Left forelimb (tissue), 1 donor: ENCODE measurements around the gene SLC25A46.
"Not testable (repeated sequence)": the region's sequence is repeated elsewhere in the genome, so short reads cannot be mapped to it uniquely, and the experiment has no call there.

Source experiments
- DNase-seq: peaks from one replicate; pipeline ENCODE4 v3.0.0-alpha.2; 2018; ENCODE audit warnings: low spot score

Gene SLC25A46

DNA sequence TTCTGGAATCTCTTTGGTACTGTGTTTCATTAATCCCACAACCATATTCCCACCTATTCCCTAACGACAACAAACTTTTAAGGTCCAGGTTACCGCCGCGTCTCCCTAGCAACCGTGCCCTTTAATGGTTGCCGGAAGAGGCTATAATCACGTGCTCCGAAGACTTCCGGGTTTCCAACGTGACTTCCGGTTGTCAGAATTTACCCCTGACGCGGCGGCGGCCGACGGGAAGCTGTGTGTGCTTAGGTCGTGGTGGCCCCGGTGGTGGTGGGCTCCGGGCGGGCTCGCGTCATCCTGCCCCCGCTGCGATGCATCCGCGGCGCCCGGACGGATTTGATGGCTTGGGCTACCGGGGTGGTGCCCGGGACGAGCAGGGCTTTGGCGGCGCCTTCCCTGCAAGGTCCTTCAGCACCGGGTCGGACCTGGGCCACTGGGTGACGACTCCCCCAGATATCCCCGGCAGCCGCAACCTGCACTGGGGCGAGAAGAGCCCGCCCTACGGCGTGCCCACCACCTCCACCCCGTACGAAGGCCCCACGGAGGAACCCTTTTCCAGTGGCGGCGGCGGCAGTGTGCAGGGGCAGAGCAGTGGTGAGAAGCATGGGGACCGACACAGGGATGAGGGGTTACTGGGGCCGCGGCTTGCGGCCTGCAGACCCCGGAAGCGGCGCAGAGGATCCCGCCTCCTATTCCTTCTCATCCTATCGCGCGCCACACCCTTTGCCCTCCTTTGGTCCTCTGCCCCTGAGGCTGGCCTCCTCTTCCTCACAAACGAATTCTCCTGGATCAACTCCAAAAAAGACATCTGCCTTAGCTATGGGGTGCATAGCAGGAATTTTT lies at the start of gene SLC25A46:
Gene SLC25A46 (plus strand): TSS at position 196 of the 840 bp plus-strand sequence. CDS start 113 bp downstream, at position 309.
- DNase-seq, result peak; percentile 91

GRCh38 chr5:110690587-110690986 lies 48.2 kb upstream of the SLC25A46 start:
- DNase-seq, result not testable (repeated sequence)

DNA sequence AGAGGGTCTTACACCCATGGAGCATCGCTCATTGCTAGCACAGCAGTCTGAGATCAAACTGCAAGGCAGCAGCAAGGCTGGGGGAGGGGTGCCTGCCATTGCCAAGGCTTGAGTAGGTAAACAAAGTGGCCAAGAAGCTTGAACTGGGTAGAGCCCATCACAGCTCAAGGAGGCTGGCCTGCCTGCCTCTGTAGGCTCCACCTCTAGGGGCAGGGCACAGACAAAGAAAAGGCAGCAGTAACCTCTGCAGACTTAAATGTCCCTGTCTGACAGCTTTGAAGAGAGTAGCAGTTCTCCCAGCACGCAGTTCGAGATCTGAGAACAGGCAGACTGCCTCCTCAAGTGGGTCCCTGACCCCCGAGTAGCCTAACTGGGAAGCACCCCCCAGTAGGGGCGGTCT lies 46.1 kb upstream of the SLC25A46 start:
- DNase-seq, result not testable (repeated sequence)

- no peak for DNase-seq
Observed at GRCh38 chr5:110702300-110702699, 36.5 kb upstream of the SLC25A46 start.

DNA sequence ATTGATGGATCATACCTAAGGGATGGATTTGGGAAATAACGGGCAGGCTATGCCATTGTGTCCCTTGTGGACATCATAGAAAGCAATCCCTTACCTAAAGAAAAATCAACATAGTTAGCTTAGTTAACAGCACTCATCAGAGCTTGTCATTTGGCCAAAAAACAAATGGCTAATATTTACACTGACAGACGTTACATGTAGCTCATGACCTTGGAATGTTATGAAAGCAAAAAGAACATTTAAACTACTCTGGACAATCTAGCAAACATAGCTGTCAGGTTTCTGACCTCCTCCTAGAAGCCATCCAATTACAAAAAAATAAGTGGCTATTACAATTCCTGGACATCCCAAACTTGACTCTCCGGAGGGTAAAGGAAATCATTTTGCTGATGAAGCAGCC lies 36.1 kb upstream of the SLC25A46 start:
- DNase-seq, result no peak

DNA sequence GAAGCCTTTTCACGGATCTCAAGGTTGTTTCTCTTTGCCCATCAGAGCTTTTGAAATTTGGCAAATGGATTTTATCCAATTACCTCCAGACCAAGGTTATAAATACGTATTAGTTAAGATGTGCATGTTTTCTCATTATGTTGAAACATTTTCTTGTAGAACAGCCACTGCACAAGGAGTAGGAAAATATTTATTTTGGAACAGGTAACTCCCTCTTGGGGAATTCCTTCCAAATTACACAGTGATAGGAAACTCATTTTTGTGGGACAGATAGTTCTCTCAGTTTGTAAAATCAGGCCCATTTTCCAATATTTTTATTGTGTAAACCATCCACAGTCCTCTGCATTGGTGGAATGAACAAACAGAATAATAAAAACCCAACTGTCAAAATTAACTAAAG lies 35.3 kb upstream of the SLC25A46 start:
- no peak for DNase-seq

DNA sequence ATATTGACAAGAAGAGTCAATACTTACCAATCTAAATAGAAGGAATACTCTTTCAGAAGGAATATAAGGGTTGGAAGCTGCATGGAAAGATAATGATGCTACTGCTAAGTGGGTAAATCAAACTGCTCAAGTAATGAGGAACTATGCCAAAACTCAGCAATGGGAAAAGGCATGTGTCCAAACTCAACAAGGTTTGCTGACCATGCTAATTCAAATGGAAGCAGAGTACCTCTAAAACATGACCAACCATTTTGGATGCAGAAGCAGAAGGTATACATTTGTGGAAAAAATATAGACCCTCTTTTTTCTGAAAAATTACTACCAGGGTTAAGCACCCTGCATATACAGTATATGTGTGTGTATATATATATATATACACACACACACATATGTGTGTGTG lies 33.5 kb upstream of the SLC25A46 start:
- DNase-seq, result no peak

DNA sequence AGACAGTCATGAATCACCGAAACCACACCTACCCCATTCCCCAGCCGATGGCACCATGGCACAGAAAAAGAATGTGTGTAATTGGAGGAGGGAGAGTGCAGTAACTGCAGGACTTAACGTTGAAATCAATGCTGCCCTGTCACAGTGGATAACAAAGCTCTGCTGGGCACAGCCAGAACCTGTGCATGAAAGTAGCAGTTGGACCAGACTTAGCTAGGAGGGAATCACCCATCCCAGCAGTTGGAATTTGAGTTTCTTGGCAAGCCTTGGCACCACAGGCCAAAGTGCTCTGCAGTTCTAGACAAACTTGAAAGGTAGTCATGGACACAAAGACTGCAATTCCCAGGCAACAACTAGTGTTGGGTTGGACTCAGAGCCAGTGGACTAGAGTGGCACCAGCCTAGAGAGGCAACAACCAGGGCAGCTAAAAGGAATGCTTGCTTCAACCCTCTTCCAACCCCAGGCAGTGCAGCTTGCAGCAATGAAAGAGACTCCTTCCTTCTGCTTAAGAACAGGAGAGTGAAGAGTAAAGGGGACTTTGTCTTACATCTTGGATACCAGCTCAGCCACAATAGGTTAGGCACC lies 31.5 kb upstream of the SLC25A46 start:
- DNase-seq, result no peak

GRCh38 chr5:110716247-110717245 lies 22.3 kb upstream of the SLC25A46 start:
- DNase-seq, result no peak

DNA sequence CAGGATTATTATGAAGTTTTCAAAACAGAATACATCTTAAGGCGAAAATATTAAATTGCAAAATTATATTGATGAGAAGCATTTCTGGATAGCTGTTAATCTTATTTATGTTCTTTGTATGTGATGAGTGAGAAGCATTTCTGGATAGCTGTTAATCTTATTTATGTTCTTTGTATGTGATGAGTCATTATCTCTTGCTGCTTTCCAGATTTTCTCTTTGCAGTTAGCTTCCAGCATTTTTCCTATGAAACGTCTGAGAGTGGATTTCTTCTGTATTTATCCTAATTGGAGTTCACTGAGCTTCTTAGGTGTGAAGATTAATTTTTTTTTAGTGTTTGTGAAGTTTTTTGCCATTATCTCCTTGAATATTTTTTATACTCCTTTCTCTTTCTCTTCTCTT lies 20.5 kb upstream of the SLC25A46 start:
- DNase-seq, result no peak

GRCh38 chr5:110726249-110727024 lies 12.4 kb upstream of the SLC25A46 start, which contains the start of gene TMEM232:
Gene TMEM232, minus strand, starts transcription at chr5:110726671. Its CDS starts 59,319 bp downstream, at chr5:110667352.
- DNase-seq, result no peak

- no peak for DNase-seq
Observed at GRCh38 chr5:110727025-110727314, 11.8 kb upstream of the SLC25A46 start.

DNA sequence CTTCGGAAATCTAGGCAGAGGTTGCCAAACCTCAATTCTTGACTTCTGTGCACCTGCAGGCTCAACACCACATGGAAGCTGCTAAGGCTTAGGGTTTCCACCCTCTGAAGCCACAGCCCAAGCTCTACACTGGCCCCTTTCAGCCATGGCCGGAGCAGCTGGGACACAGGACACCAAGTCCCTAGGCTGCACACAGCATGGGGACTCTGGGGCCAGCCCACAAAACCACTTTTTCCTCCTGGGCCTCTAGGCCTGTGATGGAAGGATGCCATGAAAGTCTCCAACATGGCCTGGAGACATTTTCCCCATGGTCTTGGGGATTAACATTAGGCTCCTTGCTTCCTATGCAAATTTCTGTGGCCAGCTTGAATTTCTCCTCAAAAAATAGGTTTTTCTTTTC lies 7.3 kb upstream of the SLC25A46 start:
- DNase-seq, result not testable (repeated sequence)

DNA sequence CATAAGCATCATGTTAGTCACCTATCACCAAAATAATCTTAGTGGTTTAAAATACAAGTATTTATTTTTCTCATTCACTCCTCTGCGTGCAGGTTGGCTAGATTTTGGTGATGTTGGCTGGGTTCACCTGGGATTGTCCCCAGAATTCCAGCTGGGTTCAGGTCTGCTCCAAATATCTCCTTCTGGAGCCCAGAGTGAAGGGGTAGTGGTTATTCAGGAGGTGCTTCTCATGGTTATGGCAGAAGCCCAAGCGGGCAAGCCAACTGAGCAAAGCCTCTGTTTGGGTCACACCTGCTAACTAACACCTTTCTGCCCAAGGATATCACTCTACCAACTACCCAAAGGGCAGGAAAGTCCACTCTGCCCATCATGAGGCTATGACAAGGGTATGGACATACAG lies 4.7 kb upstream of the SLC25A46 start:
- DNase-seq, result no peak

GRCh38 chr5:110735556-110735955 lies 3.3 kb upstream of the SLC25A46 start:
- no peak for DNase-seq

DNA sequence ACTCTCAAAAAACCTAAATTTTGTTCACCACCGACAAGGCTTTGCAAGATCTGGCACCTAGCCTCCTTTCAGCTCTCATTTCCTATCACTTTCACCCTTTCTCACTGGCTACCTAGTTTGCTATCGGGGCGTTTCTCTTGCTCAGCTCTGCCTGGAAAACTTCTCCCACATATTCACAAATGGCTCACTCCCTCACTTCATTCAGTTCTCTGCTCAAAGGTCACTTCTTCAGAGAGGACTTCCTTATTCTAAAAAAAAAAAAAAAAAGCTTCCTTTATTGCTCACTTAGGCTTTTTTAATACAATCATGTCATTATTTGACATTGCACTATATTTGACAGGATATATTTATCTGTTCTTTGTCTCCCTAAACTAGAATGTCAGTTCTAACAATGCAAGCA lies 2.1 kb upstream of the SLC25A46 start:
- no peak for DNase-seq

- DNase-seq, result no peak
Observed at GRCh38 chr5:110738503-110738811, 350 bp upstream of the SLC25A46 start.

GRCh38 chr5:110751902-110752762 lies 13.3 kb downstream of the SLC25A46 start:
- DNase-seq, result no peak

DNA sequence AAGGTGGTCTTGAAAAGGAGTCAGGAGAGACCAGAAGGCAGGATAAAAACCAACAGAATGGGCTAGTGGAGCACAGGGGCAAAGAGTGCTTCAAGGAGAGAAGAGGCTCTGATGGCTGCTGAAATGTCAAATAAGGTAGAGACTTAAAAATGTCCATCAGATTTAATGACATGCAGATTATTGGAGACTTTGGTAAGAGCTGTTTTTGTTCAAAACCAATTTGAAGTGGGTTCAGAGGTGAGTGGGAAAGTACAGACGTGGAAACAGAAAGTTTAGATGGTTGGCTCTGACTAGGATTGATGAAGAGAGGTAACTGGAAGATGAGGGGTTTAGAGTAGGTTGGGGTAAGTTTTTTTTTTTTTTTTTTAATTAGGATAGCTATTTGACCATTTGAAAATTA lies 14.1 kb downstream of the SLC25A46 start:
- no peak for DNase-seq

GRCh38 chr5:110753600-110753999 lies 14.8 kb downstream of the SLC25A46 start:
- no peak for DNase-seq

DNA sequence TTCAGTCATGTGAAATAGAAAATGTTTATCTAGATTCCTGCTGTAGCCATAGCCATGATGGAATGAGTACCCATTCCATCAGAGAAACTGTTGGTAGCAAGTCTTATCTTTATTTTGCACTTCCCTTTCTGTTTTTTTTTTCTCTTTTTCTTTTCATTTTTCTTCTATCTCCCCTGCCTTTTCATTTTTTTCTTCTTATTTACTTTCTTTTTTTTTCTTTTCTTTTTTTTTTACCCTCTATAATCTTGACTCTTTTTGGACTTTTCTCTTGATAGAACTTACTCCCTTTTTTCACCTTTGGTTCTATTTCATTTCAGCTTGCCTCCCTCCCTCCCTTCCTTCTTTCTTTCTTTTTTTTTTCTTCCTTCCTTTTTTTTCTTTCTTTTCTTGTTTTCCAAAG lies 15.4 kb downstream of the SLC25A46 start:
- DNase-seq, result no peak
